GM23248 (cell line): Measurements from ENCODE around the gene GAB4. TPM values are rescaled to one million over a fixed set of nuclear protein-coding genes. Genes with fewer than 3 reads are reported as not detected.
"Not testable (repeated sequence)": the region's sequence is repeated elsewhere in the genome, so short reads cannot be mapped to it uniquely, and the experiment has no call there.

Experiments used
- DNase-seq: peaks from one replicate; pipeline ENCODE4 v3.0.0-alpha.2; 2015
- H2AFZ ChIP-seq: fragments of 200-600 bp; sonication (generic); 2 replicates; pipeline ENCODE4 v1.6.1; 2016; ENCODE audit warnings: antibody characterized with exemption
- H3F3A ChIP-seq: fragments of 200-600 bp; sonication (generic); 2 replicates; pipeline ENCODE4 v1.6.1; 2016; ENCODE audit warnings: mild to moderate bottlenecking, antibody characterized with exemption, mixed run types; ENCODE audit not compliant: insufficient read depth
- H3K27ac ChIP-seq: fragments of 200-600 bp; sonication (generic); 2 replicates; pipeline ENCODE4 v1.5.1; 2016; ENCODE audit warnings: mild to moderate bottlenecking
- H3K27me3 ChIP-seq: fragments of 200-600 bp; sonication (generic); replicated peaks from 2 replicates; pipeline ENCODE4 v1.6.1; 2016; ENCODE audit warnings: mild to moderate bottlenecking; ENCODE audit not compliant: insufficient read depth
- H3K36me3 ChIP-seq: fragments of 200-600 bp; sonication (generic); 2 replicates; pipeline ENCODE4 v1.6.1; 2016; ENCODE audit warnings: low read depth, mild to moderate bottlenecking
- H3K4me1 ChIP-seq: fragments of 200-600 bp; sonication (generic); 2 replicates; pipeline ENCODE4 v1.6.1; 2016; ENCODE audit warnings: mild to moderate bottlenecking; ENCODE audit not compliant: insufficient read depth
- H3K4me2 ChIP-seq: fragments of 200-600 bp; sonication (generic); one replicate; pipeline ENCODE4 v1.6.1; 2016; ENCODE audit warnings: mild to moderate bottlenecking; ENCODE audit not compliant: unreplicated experiment
- H3K4me3 ChIP-seq: fragments of 200-600 bp; sonication (generic); 2 replicates; pipeline ENCODE4 v1.5.1; 2016; ENCODE audit warnings: mild to moderate bottlenecking
- H3K79me2 ChIP-seq: fragments of 200-600 bp; sonication (generic); 2 replicates; pipeline ENCODE4 v1.6.1; 2016; ENCODE audit warnings: mild to moderate bottlenecking; ENCODE audit not compliant: insufficient read depth
- H3K9ac ChIP-seq: fragments of 200-600 bp; sonication (generic); 2 replicates; pipeline ENCODE4 v1.6.1; 2016; ENCODE audit warnings: mild to moderate bottlenecking
- H3K9me2 ChIP-seq: fragments of 200-600 bp; sonication (generic); 2 replicates; pipeline ENCODE4 v1.6.1; 2016; ENCODE audit warnings: mixed run types, mild to moderate bottlenecking, moderate library complexity; ENCODE audit not compliant: insufficient read depth
- H3K9me3 ChIP-seq: fragments of 200-600 bp; sonication (generic); one replicate; pipeline ENCODE4 v1.6.1; 2017; ENCODE audit warnings: low read depth
- H4K20me1 ChIP-seq: fragments of 200-600 bp; sonication (generic); 2 replicates; pipeline ENCODE4 v1.6.0; 2016; ENCODE audit not compliant: insufficient read depth
- EZH2 ChIP-seq: fragments of 200-600 bp; sonication (generic); IDR thresholded peaks from 2 replicates; pipeline ENCODE4 v1.6.1; 2018; ENCODE audit warnings: antibody characterized with exemption, mild to moderate bottlenecking; ENCODE audit not compliant: insufficient read depth, poor library complexity, severe bottlenecking
- EZH2phosphoT487 ChIP-seq: fragments of 200-600 bp; sonication (generic); IDR thresholded peaks from 2 replicates; pipeline ENCODE4 v1.6.1; 2018; ENCODE audit warnings: antibody characterized with exemption, moderate library complexity, mild to moderate bottlenecking, low read depth; ENCODE audit not compliant: insufficient read depth
- WGBS, 2 experiments: methylation state at CpG; one replicate each; pipeline ENCODE4 v1.1.6; 2015 to 2017; ENCODE audit warnings: low lambda C conversion rate in 2 of 2, low coverage in 1 of 2; ENCODE audit errors: missing lambda C conversion rate in 2 of 2; 5-methylcytosine and 5-hydroxymethylcytosine counted together
- in situ Hi-C: fragments of 300-500 bp; cut with MboI; formaldehyde crosslinking; loops from 2 replicates; pipeline ENCODE4 v1.15.0; 2020
- polyA plus RNA-seq: library from polyadenylated mRNA; unstranded; fragments of >200 nt; fragmentation: Nextera tagmentation; extraction: Ambion mirVana; gene quantifications from 2 replicates; pipeline ENCODE4 v1.2.1, GENCODE V29; 2016
- total RNA-seq: library from RNA; depleted of rRNA; stranded (reverse); fragments of >200 nt; shearing (Covaris generic); gene quantifications from 2 replicates; pipeline ENCODE4 v1.2.3, GENCODE V29; 2014

GAB4 gene
- total and polyA plus RNA-seq, 2 experiments from 2014 or later = not detected

- no peaks in the 10 kb centered on the region for H3K4me1 ChIP-seq
- no peak for TF ChIP-seq EZH2
- TF ChIP-seq EZH2phosphoT487 = no peak
- no peaks in the 10 kb centered on the region for H3K9me2 ChIP-seq
- no peaks in the 10 kb centered on the region for H3F3A ChIP-seq
- no peak overlapping the region for H3K4me3 ChIP-seq
- no peaks in the 10 kb centered on the region for H4K20me1 ChIP-seq
- in situ Hi-C loops = no loop called here
- H2AFZ ChIP-seq = no peak overlapping the region
- H3K36me3 ChIP-seq = no peaks in the 10 kb centered on the region; the same call in 1 of the 2 replicates
- H3K9ac ChIP-seq = no peak overlapping the region
- H3K27me3 ChIP-seq = peaks cover 5% of the 10 kb centered on the region; the same call in 1 of the 2 replicates
- peaks cover 20% of the 10 kb centered on the region for H3K79me2 ChIP-seq
- 53 to 55% methylated on average over 5 of the region's 5 CpGs for WGBS, 2 experiments
- H3K9me3 ChIP-seq = no peaks in the 10 kb centered on the region
- no peak for DNase-seq
- H3K4me2 ChIP-seq = no peak overlapping the region
- H3K27ac ChIP-seq = no peak overlapping the region
Measured at GRCh38 chr22:17046566-17047348, 38.7 kb upstream of the GAB4 start.

GRCh38 chr22:17043521-17043920, 35.5 kb upstream of the GAB4 start:
- Histone ChIP-seq H3K36me3 (no peaks in the 10 kb centered on the region; the same call in 1 of the 2 replicates), H2AFZ (no peak overlapping the region), H3K9ac (no peak overlapping the region), H3K27me3 (peaks cover 5% of the 10 kb centered on the region; the same call in 1 of the 2 replicates), H3K4me3 (no peak overlapping the region), H3K9me2 (no peaks in the 10 kb centered on the region), H3K79me2 (peaks cover 50% of the 10 kb centered on the region), H3K27ac (no peak overlapping the region), H3K4me1 (no peaks in the 10 kb centered on the region), H4K20me1 (no peaks in the 10 kb centered on the region), H3K9me3 (no peaks in the 10 kb centered on the region), H3F3A (no peaks in the 10 kb centered on the region), H3K4me2 (no peak overlapping the region)
- in situ Hi-C loops = no loop called here
- DNase-seq = no peak
- no peak for TF ChIP-seq EZH2phosphoT487
- no peak for TF ChIP-seq EZH2

- Histone ChIP-seq H3K4me2 (peak overlapping the region; percentile 53), H3K79me2 (peaks cover 41% of the 10 kb centered on the region), H3K4me3 (peak overlapping the region; percentile 72), H2AFZ (peak overlapping the region; percentile 71), H3K9ac (peak overlapping the region; percentile 86), H3K27ac (peak overlapping the region; percentile 79)
- H3K9me2 ChIP-seq, H3K9me3 ChIP-seq, H3F3A ChIP-seq, H3K36me3 ChIP-seq, H3K4me1 ChIP-seq, H4K20me1 ChIP-seq, H3K27me3 ChIP-seq, in situ Hi-C loops: not testable (repeated sequence)
- DNase-seq = peak; percentile 65
- WGBS, 2 experiments = 17 to 22% methylated on average over 34 to 35 of the region's 56 CpGs
Measured at GRCh38 chr22:17036842-17037711, 29.1 kb upstream of the GAB4 start.

GRCh38 chr22:17035976-17036841, 28.2 kb upstream of the GAB4 start:
- H3K9me3 ChIP-seq, in situ Hi-C loops, H3K36me3 ChIP-seq, H3K9me2 ChIP-seq, H3K27ac ChIP-seq, H3K4me1 ChIP-seq, H3F3A ChIP-seq, H3K4me2 ChIP-seq, H4K20me1 ChIP-seq, H3K27me3 ChIP-seq: not testable (repeated sequence)
- Histone ChIP-seq H3K79me2 (peaks cover 32% of the 10 kb centered on the region), H3K4me3 (peak overlapping the region; percentile 53), H3K9ac (peak overlapping the region; percentile 86), H2AFZ (peak overlapping the region; percentile 39)
- WGBS, 2 experiments = 7 to 14% methylated on average over 44 to 53 of the region's 56 CpGs
- peak; percentile 47 for DNase-seq
- peak; percentile 52 for TF ChIP-seq EZH2
